A172 (cell line): ENCODE data around the gene TRIP6. TPM values are rescaled to one million over a fixed set of nuclear protein-coding genes. Genes with fewer than 3 reads are reported as not detected.
"Not testable (repeated sequence)": the region's sequence is repeated elsewhere in the genome, so short reads cannot be mapped to it uniquely, and the experiment has no call there.

Experiments
- DNase-seq: peaks from one replicate; pipeline ENCODE4 v3.0.0-alpha.2; 2015; ENCODE audit warnings: low spot score
- total RNA-seq: library from RNA; depleted of rRNA; stranded (reverse); fragments of >200 nt; shearing (Covaris generic); gene quantifications from 2 replicates; pipeline ENCODE4 v1.2.3, GENCODE V29; 2014

The TRIP6 gene
- total RNA-seq, 1 experiment from 2014 or later = 180 TPM

DNA sequence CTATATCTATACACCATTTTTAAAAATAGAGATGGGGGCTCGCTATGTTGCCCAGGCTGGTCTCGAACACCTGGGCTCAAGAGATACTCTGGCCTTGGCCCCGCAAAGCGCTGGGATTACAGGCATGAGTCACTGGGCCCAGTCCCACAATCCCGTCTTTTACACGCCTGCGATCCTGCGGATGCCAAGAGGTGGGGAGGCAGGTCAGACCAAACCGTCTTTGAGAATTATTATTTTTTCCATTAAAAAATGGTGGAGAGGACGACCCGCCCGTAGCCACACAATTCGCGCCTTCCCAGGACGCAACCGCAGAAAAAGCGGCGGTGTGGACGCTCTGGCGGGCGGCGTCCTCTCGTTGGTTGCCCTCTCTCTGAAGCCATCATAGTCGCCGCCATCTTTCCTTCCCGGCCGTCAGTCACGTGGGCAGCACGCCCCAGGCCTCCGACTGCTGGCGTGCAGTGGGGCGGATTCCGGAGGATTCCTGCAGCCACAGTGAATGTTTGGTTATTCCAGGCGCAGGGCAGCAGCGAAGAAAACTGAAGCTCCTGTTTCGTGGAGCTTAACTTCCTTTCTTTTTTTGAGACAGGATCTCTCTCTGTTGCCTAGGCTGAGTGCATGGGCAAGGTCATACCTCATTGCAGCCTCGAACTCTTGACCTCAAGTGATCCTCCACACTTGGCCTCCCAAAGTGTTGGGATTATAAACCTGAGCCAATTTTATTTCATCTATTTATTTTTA is 29.9 kb upstream of the TRIP6 start:
- DNase-seq = peak; percentile 85

DNA sequence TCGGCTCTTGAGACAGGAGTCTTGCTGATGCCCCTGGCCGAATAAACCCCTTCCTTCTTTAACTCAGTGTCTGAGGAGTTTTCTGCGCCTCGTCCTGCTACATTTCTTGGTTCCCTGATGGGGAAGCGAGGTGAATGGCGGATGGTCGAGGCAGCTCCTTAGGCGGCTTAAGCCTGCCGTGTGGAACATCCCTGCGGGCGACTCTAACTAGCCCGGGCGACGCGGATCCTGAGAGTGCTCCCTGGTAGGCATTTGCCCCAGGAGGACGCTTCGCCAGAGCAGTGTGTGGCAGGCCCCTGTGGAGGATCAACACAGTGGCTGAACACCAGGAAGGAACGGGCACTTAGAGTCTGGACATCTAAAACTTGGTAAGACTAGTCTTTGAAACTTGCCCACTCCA is 27.8 kb upstream of the TRIP6 start:
- DNase-seq = no peak

DNA sequence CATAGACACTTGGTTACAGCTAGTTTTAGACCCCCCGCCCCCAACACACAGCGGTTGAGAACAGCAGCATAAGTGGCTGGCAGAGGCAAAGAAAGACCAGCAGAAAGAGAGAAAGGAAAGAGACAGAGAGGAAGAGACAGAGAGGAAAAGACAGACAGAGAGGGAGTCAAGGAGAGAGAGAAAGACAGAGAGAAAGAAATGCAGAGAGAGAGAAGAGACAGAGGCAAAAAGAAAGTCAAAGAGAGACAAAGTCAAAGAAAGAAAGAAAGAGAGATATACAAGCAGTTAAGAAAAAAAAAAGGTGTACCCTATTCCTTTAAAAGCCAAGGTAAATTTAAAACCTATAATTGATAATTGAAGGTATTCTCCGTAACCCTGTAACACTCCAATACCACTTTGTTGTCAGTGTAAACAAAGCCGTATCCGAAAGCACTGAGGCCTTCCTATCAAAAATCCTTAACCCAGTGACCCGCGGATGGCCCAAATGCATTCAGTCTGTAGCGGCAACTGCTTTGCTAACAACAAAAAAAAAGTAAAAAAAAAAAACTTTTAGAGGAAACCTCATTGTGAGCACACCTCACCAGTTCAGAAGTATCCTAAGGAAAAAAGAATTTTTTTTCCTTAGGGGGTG is 26.6 kb upstream of the TRIP6 start:
- no peak for DNase-seq

DNA sequence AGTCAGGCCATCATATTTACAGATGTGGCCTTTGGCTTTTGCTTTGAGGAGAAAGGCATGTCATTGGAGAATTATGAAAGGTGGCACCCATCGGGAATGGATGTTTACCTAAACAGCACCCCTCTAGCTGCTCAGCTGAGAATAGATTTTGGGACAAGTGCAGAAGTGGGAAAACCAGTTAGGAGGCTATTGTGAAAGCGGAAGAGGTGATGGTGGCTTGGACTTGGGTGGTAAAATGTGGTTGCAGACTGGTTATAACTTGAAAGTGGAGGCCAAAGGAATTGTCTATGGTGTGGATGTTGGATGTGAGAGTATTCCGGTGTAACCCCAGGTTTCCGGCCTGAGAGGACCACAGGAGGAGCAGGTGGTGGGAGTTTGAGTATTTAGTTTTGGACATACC is 19.8 kb upstream of the TRIP6 start:
- DNase-seq = no peak

DNA sequence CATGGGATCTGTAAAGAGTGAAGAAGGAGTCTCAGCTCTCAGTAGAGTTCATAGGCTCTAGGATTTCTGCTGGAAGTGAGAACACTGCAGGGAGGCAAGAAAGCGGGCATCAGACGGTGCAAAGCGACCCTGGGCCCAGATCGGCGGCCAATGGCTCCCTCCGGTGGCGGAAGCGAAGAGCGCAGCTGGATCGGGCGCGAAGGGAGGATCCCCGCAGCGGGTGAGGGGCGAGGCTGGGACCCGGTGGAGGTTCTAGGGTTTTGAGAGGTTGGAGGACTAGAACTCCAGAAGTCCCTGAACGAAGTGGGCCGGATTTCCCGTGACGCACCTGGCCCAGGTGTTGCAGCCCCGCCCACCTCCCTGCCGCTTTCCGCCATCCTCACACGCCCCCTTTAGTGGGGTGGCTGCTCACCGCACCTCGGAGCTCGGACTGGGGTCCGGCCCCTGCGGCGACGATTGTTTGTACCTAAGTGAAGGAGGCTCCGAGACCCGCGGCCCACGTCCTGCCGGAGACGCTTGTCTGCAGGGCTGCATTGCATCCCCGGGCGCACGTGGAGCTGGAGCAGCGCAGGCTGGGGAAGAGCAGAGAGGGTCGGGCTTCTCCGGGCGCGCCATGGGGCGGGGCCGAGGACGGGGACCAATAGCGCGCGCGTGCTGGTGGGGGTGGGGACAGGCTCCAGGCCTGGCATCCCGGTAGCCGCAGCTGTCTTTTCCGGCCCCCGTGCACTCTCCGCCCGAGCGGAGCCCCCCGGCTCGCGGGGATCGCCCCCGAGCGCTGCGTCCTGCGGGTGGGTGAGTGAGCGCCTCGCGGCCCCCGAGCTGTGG is 14.9 kb upstream of the TRIP6 start, which contains the start of gene SLC12A9:
Gene SLC12A9, plus strand, starts transcription at position 666 of the 825 bp plus-strand sequence. CDS start 1,485 bp downstream, outside the sequence.
- DNase-seq = peak; percentile 82

DNA sequence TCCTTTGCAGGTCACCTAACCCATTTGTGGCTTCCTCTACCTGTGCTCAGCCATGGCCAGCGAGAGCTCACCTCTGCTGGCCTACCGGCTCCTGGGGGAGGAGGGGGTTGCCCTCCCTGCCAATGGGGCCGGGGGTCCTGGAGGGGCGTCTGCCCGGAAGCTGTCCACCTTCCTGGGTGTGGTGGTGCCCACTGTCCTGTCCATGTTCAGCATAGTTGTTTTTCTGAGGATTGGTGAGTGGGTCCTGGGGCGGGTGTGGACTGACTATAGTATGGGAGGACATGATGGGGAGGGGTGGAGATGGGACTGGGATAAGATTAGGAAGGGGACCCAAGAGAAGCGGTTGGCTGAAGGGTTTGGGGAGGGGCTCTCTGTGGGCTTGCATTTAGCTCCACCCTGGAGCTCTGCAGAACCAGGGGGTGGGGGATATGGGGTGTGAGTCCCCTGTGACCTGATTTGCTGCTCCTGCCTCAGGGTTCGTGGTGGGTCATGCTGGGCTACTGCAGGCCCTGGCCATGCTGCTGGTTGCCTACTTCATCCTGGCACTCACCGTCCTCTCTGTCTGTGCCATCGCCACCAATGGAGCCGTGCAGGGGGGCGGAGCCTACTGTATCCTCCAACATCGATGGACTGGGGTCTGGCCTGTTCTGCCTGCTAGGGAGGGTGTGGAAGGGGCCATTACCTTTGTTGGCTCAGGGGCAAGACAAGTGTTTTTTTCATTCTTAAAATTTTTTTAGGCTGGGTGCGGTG is 12.9 kb upstream of the TRIP6 start:
- DNase-seq = no peak

DNA sequence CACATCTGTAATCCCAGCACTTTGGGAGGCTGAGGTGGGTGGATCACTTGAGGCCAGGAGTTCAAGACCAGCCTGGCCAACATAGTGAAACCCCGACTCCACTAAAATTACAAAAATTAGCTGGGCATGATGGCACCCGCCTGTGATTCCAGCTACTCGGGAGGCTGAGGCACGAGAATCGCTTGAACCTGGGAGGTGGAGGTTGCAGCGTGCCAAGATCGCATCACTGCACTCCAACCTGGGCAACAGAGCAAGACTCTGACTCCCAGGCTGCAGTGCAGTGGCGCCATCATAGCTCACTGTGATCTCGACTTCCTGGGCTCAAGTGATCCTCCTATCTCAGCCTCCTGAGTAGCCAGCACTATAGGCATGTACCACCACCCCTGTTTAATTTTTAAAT is 12.3 kb upstream of the TRIP6 start:
- DNase-seq = not testable (repeated sequence)

DNA sequence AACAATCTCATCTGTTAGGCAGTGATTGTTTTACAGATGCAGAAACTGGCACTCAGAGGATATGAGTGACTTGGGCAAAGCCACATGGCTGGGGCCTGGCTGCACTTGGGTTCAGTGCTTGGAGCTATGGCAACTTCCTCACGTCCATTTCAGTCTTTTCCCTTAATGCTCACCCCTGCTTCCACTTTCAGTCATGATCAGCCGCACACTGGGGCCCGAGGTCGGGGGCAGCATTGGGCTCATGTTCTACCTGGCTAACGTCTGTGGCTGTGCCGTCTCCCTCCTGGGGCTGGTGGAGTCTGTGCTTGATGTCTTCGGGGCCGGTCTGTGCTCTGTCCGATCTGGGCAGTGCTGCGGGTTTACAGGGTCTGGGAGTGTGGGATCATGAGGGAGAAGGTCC is 11.7 kb upstream of the TRIP6 start:
- no peak for DNase-seq

DNA sequence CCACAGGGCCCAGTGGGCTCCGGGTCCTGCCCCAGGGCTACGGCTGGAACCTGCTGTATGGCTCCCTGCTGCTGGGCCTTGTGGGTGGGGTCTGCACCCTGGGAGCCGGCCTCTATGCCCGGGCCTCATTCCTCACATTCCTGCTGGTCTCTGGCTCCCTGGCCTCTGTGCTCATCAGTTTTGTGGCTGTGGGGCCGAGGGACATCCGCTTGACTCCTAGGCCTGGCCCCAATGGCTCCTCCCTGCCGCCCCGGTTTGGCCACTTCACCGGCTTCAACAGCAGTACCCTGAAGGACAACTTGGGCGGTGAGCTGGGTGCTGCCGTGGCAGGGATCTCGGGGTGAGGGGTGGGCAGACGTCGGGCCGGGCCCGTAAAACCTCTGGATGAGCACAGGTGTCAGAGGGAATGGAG is 10.3 kb upstream of the TRIP6 start:
- no peak for DNase-seq

DNA sequence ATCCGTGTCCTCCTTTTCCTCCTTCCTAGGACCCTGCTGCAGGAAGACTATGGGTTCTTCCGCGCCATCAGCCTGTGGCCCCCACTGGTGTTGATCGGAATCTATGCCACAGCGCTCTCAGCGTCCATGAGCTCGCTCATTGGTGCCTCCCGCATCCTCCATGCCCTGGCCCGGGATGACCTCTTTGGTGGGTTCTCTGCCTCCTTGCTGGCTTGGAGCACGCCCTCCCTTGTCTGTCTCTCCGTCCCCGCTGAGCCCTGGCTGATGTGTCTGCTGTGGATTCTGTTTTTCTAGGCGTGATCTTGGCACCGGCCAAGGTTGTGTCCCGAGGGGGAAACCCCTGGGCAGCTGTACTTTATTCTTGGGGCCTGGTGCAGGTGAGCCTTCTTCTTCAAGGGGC is 7.3 kb upstream of the TRIP6 start:
- DNase-seq = no peak

DNA sequence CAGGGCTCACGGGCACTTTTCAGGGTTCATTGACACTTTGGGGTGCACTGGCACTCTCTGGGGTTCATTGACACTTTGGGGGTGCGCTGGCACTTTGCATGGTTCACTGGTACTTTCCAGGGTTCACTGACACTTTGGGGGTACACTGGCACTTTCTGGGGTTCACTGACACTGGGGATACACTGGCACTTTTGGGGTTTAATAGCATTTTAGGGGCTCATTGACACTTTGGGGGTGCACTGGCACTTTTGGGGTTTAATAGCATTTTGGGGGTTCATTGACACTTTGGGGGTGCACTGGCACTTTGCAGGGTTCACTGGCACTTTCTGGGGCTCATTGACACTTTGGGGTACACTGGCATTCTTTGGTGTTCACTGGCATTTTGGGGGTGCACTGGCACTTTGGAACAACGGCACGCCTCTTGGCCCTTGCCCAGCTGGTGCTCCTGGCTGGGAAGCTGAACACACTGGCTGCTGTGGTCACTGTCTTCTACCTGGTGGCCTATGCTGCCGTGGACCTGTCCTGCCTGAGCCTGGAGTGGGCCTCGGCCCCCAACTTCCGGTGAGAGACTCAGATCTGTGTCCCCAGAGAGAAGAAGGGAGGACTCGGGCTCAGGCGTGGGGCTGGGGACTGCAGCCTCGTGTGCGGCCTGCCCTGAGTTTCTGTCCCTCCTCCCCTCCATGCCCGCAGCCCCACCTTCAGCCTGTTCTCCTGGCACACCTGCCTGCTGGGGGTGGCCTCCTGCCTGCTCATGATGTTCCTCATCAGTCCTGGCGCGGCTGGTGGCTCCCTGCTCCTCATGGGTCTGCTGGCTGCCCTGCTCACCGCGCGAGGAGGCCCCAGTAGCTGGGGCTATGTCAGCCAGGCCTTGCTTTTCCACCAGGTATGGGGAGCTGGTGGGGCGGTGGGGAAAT is 6.2 kb upstream of the TRIP6 start:
- DNase-seq = no peak

DNA sequence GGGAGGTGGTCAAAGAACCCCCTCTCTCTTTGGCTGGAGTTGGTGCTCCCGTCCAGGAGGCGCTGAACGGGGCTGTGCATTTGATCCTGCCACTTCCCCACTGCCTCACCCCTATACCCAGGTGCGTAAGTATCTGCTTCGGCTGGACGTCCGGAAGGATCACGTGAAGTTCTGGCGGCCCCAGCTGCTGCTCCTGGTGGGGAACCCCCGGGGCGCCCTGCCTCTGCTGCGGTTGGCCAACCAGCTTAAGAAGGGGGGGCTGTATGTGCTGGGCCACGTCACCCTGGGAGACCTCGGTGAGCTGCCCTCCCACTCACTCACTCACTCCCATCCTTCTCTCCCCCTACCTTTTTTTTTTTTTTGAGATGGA is 5.6 kb upstream of the TRIP6 start:
- DNase-seq = no peak

DNA sequence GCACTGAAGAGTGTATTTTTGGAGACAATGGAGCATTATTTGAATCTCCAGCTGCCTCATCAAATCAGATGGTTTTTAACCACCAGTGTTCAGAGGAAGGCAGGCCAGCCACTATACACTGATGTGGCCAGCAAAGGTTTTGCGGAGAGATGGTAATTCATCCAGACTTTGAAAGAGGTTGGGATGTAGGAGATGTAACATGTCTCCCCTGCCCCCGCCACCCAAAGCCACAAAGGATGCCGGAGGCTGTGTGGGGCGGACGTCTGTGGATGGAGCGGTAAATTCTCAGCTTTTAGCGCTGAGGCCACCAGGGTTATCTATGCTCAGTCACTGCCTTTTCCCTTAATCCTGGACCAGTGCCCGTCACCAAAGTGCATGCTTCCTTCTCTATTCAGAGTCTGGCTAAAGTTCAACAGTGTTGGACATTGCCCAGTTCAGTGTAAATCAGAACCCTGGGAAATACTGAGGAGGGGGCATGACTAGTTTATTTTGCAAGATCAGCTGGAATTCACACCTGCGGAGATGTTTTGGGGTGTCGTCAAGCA is 3.7 kb upstream of the TRIP6 start:
- peak; percentile 95 for DNase-seq

DNA sequence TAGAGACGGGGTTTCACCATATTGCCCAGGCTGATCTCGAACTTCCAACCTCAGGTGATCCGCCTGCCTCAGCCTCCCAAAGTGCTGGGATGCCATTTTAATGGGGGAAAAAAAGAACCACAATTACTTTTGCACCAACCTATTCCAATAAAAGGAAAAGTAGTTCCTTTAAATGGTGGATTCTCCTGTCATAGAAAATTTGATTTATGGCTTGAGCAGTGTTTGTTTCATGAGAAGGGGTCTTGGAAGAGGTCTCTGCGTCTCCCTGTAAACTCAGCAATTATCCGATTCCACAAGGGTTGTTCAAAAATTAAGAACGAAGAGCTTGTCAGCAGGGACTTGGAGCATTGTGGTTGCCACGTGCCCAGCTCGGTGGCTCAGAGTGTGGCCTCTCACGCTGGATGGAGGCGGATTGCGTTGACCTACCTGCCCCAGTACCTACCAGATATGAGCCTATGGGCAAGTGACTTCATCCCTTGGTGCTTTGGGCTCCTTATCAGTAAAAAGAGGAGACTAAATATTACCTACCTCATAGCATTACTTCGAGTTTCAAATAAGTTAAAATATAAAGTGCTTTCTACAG is 2.8 kb upstream of the TRIP6 start:
- no peak for DNase-seq

DNA sequence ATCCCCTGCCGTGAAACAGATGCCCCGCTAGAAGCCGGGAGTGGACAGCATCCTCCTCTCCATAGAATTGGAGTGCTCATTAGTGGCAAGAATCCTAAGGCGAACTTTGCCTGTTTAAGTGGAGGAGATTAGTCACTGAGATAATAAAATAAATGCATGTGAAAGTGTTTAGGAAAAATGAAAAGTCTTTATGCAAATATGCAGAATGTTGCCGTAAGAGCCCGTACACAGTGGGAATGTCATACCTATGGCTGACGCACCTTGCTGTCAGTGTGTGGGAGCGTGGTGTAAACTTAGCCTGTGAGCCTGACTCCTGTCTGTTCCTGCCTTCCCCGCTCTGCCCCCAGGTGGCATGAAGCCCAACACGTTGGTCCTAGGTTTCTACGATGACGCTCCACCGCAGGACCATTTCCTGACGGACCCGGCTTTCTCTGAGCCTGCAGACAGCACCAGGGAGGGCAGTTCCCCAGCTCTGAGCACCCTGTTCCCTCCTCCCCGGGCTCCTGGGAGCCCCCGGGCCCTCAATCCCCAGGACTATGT is 1.7 kb upstream of the TRIP6 start:
- peak; percentile 83 for DNase-seq

DNA sequence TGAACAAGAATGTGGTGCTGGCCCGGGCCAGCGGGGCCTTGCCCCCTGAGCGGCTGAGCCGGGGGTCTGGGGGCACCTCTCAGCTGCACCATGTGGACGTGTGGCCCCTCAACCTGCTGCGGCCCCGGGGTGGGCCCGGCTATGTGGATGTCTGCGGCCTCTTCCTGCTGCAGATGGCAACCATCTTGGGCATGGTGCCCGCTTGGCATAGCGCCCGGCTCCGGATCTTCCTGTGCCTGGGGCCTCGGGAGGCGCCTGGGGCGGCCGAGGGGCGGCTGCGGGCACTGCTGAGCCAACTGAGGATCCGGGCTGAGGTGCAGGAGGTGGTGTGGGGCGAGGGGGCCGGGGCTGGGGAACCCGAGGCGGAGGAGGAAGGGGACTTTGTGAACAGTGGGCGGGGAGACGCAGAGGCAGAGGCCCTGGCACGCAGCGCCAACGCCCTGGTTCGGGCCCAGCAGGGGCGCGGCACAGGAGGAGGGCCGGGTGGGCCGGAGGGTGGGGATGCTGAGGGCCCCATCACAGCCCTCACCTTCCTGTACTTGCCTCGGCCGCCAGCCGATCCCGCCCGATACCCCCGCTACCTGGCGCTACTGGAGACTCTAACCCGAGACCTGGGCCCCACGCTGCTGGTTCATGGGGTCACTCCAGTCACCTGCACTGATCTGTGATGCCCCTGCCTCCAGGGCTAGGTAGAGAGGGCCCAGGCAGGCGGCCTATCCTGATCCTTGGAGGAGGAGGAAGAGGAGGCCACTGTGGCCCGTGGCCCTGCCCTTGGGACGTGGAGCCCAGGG is 1.1 kb upstream of the TRIP6 start:
- peak; percentile 87 for DNase-seq

DNA sequence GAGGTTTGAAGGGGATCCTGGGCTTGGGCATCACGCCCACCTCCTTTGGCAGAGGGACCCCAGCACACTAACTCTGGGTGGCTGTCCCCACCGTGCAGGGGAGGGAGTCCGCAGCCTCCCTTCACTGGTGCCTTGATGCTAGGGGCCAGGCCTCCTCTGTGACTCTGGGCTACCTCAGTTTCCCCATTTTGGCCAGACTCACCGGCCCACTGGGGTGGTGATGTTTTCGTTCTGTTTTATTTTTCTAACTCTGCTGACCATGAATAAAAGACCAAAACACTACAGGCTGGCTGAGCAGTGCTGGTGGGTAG is 503 bp upstream of the TRIP6 start:
- no peak for DNase-seq

DNA sequence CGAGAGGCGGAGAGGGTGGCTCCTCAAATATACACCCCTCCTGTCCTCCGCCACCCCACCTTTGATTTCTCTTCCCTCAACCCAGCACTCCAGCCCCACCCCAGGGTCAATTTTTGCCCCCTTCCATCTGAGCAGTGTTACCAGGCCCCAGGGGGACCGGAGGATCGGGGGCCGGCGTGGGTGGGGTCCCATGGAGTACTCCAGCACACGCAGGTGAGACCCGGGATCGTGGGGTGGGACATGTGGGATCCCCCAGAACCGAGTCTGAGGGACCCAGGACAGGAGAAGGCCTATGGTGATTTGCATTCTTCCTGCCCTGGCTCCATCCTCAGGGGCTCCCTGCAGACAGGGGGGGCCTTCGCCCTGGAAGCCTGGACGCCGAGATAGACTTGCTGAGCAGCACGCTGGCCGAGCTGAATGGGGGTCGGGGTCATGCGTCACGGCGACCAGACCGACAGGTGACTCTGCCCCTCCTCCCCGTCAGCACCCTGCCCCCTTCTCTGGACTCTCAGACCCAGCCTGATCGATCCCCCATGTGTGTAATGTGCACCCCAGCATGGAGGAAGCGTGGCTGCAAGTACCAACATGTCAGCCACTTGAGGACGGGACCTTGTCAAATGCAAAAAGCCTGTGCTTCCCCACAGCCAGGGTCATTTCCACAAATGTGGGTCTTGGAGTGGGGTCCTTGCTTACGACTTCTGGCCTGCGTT is 744 bp downstream of the TRIP6 start:
- no peak for DNase-seq
